B cell (primary cell): ENCODE data around the gene WWC2.
A peak's percentile ranks its signal among the peaks of the same experiment; 100 is the strongest.

Experiments used
- CTCF ChIP-seq: fragments of 200-600 bp; IDR thresholded peaks from one replicate; pipeline ENCODE4 v1.8.0; 2022; ENCODE audit warnings: antibody characterized with exemption, mild to moderate bottlenecking
- EZH2 ChIP-seq: IDR thresholded peaks from 2 replicates; pipeline ENCODE4 v1.6.1; 2012; ENCODE audit warnings: borderline replicate concordance, low read depth, mild to moderate bottlenecking, moderate library complexity, low read length; ENCODE audit not compliant: insufficient read depth, poor library complexity, severe bottlenecking

DNA sequence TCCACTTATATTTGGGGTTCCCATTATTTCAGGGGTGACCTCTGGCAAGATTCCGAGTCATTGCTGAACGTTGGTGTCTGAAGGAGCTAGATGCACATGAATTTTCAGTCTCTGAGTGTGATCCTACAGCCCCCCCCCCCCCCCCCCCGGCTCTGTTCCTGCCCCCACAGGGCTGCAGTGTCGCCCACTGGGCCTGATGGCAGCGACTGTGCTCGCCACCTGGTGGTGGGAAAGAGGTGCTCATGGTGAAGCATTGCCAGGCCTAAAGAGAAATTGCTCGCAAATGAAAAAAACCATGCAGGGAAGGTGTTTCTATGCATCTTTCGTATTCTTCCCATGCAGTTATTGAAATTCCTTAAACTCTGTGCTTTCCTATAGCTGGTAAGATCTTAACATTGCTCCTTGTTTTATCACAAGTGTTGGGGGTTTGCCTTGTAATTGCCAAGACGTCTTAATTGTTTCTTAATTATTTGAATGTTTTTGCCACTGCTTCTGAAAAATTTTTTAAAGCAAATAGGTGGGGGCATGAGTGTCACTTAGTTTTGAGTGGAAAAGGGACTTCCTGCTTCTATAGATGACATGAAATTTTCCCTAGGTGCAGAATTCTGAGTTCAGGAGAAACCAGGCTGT is 157.8 kb downstream of the WWC2 start:
- TF ChIP-seq CTCF (peak; percentile 55), EZH2 (no peak)
